ENCODE results near the gene DUS4L. TPM values are rescaled to one million over a fixed set of nuclear protein-coding genes. Genes with fewer than 3 reads are reported as not detected.

The DUS4L gene
- polyA plus RNA-seq, 1 experiment: 2.2 TPM

DNA sequence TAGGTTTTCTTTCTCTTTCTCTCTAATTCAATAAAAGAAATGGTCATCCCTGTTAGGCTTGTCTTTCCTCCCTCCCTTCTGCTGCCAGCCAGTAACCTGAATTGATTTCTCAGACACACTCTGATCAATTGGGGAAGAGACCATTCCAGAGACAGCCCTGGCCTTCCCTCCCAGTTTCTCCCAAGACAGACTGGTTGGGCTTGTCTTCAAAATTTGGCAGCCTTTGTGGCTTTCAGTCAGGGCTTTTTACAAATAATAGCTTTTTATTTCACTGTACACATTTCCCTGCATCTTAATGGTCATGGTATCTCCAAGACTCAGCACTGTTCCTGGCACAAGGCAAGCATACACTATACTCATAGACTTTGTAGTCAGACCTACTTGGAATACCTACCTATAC is 50.2 kb downstream of the DUS4L start:
- no peaks in the 10 kb centered on the region for H3K27me3 ChIP-seq (ENCODE audit: control insufficient read depth, insufficient read depth, low read length)
- CTCF ChIA-PET: interaction anchor here (0.8 kb wide), 1 partner anchor 9 kb away, joined by 3 read pairs; no protein-coding TSS in a partner anchor
- TF ChIP-seq, protein P1, sequence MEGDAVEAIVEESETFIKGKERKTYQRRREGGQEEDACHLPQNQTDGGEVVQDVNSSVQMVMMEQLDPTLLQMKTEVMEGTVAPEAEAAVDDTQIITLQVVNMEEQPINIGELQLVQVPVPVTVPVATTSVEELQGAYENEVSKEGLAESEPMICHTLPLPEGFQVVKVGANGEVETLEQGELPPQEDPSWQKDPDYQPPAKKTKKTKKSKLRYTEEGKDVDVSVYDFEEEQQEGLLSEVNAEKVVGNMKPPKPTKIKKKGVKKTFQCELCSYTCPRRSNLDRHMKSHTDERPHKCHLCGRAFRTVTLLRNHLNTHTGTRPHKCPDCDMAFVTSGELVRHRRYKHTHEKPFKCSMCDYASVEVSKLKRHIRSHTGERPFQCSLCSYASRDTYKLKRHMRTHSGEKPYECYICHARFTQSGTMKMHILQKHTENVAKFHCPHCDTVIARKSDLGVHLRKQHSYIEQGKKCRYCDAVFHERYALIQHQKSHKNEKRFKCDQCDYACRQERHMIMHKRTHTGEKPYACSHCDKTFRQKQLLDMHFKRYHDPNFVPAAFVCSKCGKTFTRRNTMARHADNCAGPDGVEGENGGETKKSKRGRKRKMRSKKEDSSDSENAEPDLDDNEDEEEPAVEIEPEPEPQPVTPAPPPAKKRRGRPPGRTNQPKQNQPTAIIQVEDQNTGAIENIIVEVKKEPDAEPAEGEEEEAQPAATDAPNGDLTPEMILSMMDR (IDR thresholded peaks at IDR 0.05; ENCODE audit: insufficient read depth, low read depth, low read length): no peak
- POLR2A ChIA-PET: interaction anchor here (0.6 kb wide), 1 partner anchor 27 kb away, joined by 16 read pairs; no protein-coding TSS in a partner anchor
- H3K36me3 ChIP-seq (ENCODE audit: control insufficient read depth, insufficient read depth, low read length): no peaks in the 10 kb centered on the region; the same call in 1 of the 2 replicates
- DNase-seq (ENCODE audit: low read depth): no peak
- no peak overlapping the region for H3K4me3 ChIP-seq (ENCODE audit: low read depth, low read length)

DNA sequence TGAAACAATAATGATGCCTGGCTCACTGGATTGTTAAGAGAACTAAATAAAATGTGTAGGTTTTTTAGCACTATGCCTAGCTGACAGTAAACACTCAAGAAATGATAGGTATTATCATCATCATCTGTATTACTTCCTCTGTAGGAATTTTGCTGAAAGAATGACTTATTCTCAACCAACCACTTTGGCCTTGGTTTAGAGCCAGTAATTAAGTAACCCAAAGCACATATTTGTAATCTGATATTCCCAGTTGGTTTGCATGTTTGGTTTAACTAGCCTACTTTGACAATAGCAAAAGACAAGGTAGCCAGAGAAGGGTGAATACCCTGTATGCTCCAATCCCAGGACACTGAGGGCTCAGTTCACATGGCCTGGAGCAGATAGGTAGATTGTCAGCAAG is 50.7 kb downstream of the DUS4L start:
- Histone ChIP-seq H3K36me3 (ENCODE audit: control insufficient read depth, insufficient read depth, low read length) (no peaks in the 10 kb centered on the region; the same call in 1 of the 2 replicates), H3K4me3 (ENCODE audit: low read depth, low read length) (no peak overlapping the region), H3K27me3 (ENCODE audit: control insufficient read depth, insufficient read depth, low read length) (no peaks in the 10 kb centered on the region)
- peak; percentile 58 for DNase-seq (ENCODE audit: low read depth)
- CTCF ChIA-PET: interaction anchor here (0.8 kb wide), 1 partner anchor 10 kb away, joined by 3 read pairs; no protein-coding TSS in a partner anchor
- TF ChIP-seq, protein P1 (IDR thresholded peaks at IDR 0.05; ENCODE audit: insufficient read depth, low read depth, low read length): no peak
- POLR2A ChIA-PET: interaction anchor here (0.6 kb wide), 1 partner anchor 28 kb away, joined by 16 read pairs; no protein-coding TSS in a partner anchor

DNA sequence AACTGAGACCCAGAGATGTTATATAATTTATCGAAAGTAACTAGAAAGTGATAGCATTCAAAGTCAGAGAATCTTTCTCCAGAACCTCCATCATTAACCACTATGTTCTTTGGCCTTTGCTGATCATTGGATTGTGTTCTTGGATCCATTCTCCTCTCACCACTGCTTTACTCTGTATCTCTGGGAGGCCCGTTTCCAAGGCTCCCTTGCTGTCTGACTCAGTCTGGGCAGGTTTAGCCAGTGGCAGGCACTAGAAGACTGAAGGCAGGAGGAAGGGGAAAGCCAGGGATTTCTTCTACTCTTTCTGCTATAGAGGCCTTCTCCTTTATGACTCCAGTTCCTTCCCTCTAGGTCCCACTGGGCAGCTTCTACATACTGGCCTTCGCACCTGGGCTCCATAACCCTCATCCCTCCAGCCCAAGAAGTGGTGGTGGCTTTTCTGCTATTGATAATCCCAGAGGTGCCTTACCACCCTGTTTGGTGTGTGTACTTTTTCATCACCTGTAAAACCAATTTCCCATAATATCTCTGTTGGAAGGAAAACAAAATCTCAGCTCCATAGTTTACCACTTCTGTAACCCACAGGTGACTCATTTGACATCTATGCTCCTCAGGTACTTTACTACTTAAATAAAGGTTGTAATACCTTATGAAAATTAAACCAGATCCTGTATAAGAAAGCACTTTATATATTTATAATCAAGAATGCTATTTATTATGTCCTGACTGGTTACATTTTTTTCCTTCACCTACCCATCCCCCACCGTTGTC is 52.3 kb downstream of the DUS4L start:
- TF ChIP-seq, protein P1 (IDR thresholded peaks at IDR 0.05; ENCODE audit: insufficient read depth, low read depth, low read length): no peak
- no peak overlapping the region for H3K4me3 ChIP-seq (ENCODE audit: low read depth, low read length)
- no peaks in the 10 kb centered on the region; the same call in 1 of the 2 replicates for H3K36me3 ChIP-seq (ENCODE audit: control insufficient read depth, insufficient read depth, low read length)
- POLR2A ChIA-PET: no interaction called here
- DNase-seq (ENCODE audit: low read depth): no peak
- CTCF ChIA-PET: no interaction called here
- H3K27me3 ChIP-seq (ENCODE audit: control insufficient read depth, insufficient read depth, low read length): no peaks in the 10 kb centered on the region

DNA sequence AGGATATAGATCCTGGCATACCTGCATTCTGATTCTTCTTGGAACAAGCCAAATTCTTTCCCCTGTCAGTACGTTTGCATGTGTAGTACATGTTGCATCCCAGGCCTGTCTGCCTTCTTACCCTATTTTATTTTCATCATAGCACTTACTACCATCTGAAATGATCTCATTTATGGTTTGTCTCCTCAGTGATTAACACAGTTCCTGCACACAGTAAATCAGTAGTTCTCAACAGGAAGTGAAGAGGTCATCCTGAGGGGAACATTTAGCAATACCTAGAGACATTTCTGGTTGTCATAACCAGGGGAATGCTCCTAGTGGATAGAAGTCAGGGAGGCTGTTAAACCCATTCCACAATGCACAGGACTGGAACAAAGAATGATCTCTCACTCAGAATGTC is 58.7 kb downstream of the DUS4L start:
- Histone ChIP-seq H3K4me3 (ENCODE audit: low read depth, low read length) (no peak overlapping the region), H3K27me3 (ENCODE audit: control insufficient read depth, insufficient read depth, low read length) (no peaks in the 10 kb centered on the region), H3K36me3 (ENCODE audit: control insufficient read depth, insufficient read depth, low read length) (no peaks in the 10 kb centered on the region; the same call in 1 of the 2 replicates)
- POLR2A ChIA-PET: no interaction called here
- TF ChIP-seq, protein P1 (IDR thresholded peaks at IDR 0.05; ENCODE audit: insufficient read depth, low read depth, low read length): no peak
- CTCF ChIA-PET: no interaction called here
- DNase-seq (ENCODE audit: low read depth): peak; percentile 68

DNA sequence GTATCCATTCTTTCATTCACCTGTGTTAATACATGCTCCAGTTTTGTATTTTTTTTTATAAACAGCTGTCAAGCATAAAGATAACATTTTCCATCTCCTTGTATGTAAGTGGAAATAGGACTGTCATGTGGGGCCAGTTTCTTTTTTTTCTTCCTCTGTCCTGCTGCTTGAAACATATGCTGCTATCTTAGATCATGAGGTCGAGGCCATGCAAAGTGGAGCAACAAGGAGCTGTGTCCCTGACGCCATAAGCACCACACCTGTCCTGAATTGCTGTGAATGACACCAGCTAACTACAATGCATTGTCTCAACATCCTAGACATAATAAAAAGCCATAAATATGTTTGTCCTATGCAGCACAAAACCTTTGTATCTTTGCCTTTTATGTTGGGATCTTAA is 59.1 kb downstream of the DUS4L start:
- H3K27me3 ChIP-seq (ENCODE audit: control insufficient read depth, insufficient read depth, low read length): no peaks in the 10 kb centered on the region
- POLR2A ChIA-PET: no interaction called here
- no peak for DNase-seq (ENCODE audit: low read depth)
- no peaks in the 10 kb centered on the region; the same call in 1 of the 2 replicates for H3K36me3 ChIP-seq (ENCODE audit: control insufficient read depth, insufficient read depth, low read length)
- CTCF ChIA-PET: interaction anchor here (0.7 to 0.9 kb wide), 2 partner anchors 19 to 23 kb away, joined by 3 to 4 read pairs; no protein-coding TSS in a partner anchor
- no peak overlapping the region for H3K4me3 ChIP-seq (ENCODE audit: low read depth, low read length)
- TF ChIP-seq, protein P1 (IDR thresholded peaks at IDR 0.05; ENCODE audit: insufficient read depth, low read depth, low read length): no peak

Measured in BJ (cell line).